Karpas-422 (cell line): ENCODE measurements around the gene DCK. TPM values are rescaled to one million over a fixed set of nuclear protein-coding genes. Genes with fewer than 3 reads are reported as not detected.

ENCODE experiments used
- DNase-seq: peaks from one replicate; pipeline ENCODE4 v3.0.0-alpha.2; 2015
- H2AFZ ChIP-seq: fragments of 200-600 bp; sonication (generic); 2 replicates; pipeline ENCODE4 v1.6.1; 2014; ENCODE audit warnings: antibody characterized with exemption, low read length, mixed read lengths
- H3K27ac ChIP-seq: fragments of 200-600 bp; sonication (generic); 2 replicates; pipeline ENCODE4 v1.5.1; 2014; ENCODE audit warnings: mild to moderate bottlenecking, low read length, moderate library complexity
- H3K27me3 ChIP-seq: fragments of 200-600 bp; sonication (generic); 2 replicates; pipeline ENCODE4 v1.6.1; 2014; ENCODE audit warnings: low read length, mixed read lengths
- H3K36me3 ChIP-seq: fragments of 200-600 bp; sonication (generic); 2 replicates; pipeline ENCODE4 v1.6.1; 2014; ENCODE audit warnings: low read length, mixed read lengths; ENCODE audit not compliant: insufficient read depth
- H3K4me1 ChIP-seq: fragments of 200-600 bp; sonication (generic); 2 replicates; pipeline ENCODE4 v1.6.1; 2014; ENCODE audit warnings: mild to moderate bottlenecking, low read length, mixed read lengths
- H3K4me2 ChIP-seq: fragments of 200-600 bp; sonication (generic); 2 replicates; pipeline ENCODE4 v1.6.1; 2014; ENCODE audit warnings: low read length, low read depth, mild to moderate bottlenecking; ENCODE audit not compliant: poor library complexity, severe bottlenecking
- H3K4me3 ChIP-seq: fragments of 200-600 bp; sonication (generic); 2 replicates; pipeline ENCODE4 v1.5.1; 2014; ENCODE audit warnings: mild to moderate bottlenecking, antibody characterized with exemption, low read length, mixed read lengths
- H3K79me2 ChIP-seq: fragments of 200-600 bp; sonication (generic); 2 replicates; pipeline ENCODE4 v1.6.1; 2014; ENCODE audit warnings: mild to moderate bottlenecking, low read length, mixed read lengths
- H3K9ac ChIP-seq: fragments of 200-600 bp; sonication (generic); 2 replicates; pipeline ENCODE4 v1.6.0; 2014; ENCODE audit warnings: low read length
- H3K9me2 ChIP-seq: fragments of 200-600 bp; sonication (generic), shearing (Covaris generic); replicated peaks from 2 replicates; pipeline ENCODE4 v1.6.0; 2014; ENCODE audit warnings: mild to moderate bottlenecking, low read length, moderate library complexity; ENCODE audit not compliant: insufficient read depth
- H3K9me3 ChIP-seq: fragments of 300-700, 200-600 bp; sonication (generic); 2 replicates; pipeline ENCODE4 v1.6.1; 2014; ENCODE audit warnings: low read length, mixed read lengths
- H4K20me1 ChIP-seq: fragments of 200-600 bp; sonication (generic); 2 replicates; pipeline ENCODE4 v1.6.1; 2014; ENCODE audit warnings: mild to moderate bottlenecking, antibody characterized with exemption, low read length, low read depth; ENCODE audit not compliant: insufficient read depth
- total RNA-seq: library from RNA; depleted of rRNA; stranded (reverse); fragments of >200 nt; shearing (Covaris generic); gene quantifications from 2 replicates; pipeline ENCODE4 v1.2.3, GENCODE V29; 2014; ENCODE audit warnings: low replicate concordance; rRNA removed

DCK gene
- 50.4 and 148 TPM in 2 replicates for total RNA-seq

GRCh38 chr4:70993181-70994068 is at the start of gene DCK:
Gene DCK, plus strand, starts transcription at chr4:70993649. Its CDS starts 187 bp downstream, at chr4:70993836.
- Histone ChIP-seq H3K79me2 (peaks cover 51% of the 10 kb centered on the region), H3K36me3 (peaks cover 23% of the 10 kb centered on the region), H3K9me2 (no peaks in the 10 kb centered on the region), H3K4me2 (peak within 1 kb of the TSS; percentile 85), H4K20me1 (peaks cover 9% of the 10 kb centered on the region), H3K27ac (peak within 1 kb of the TSS; percentile 96), H3K4me3 (peak within 1 kb of the TSS; percentile 82), H3K9me3 (no peaks in the 10 kb centered on the region), H3K4me1 (peaks cover 52% of the 10 kb centered on the region), H3K27me3 (no peaks in the 10 kb centered on the region), H3K9ac (peak within 1 kb of the TSS; percentile 94), H2AFZ (no peak within 1 kb of the TSS; the same call in 1 of the 2 replicates)
- DNase-seq, result peak; percentile 97

GRCh38 chr4:70945046-70945445 is 48.4 kb upstream of the DCK start:
- Histone ChIP-seq H3K79me2 (peaks cover 97% of the 10 kb centered on the region), H3K9ac (no peak overlapping the region; the same call in 1 of the 2 replicates), H3K36me3 (peaks cover 3% of the 10 kb centered on the region; the same call in 1 of the 2 replicates), H3K4me2 (peak overlapping the region; percentile 60), H3K9me2 (no peaks in the 10 kb centered on the region), H3K27me3 (no peaks in the 10 kb centered on the region), H3K9me3 (no peaks in the 10 kb centered on the region), H4K20me1 (no peaks in the 10 kb centered on the region), H2AFZ (no peak overlapping the region), H3K27ac (peak overlapping the region; percentile 79), H3K4me1 (peaks cover 85% of the 10 kb centered on the region), H3K4me3 (peak overlapping the region; percentile 21; the same call in 1 of the 2 replicates)
- DNase-seq, result peak; percentile 76

GRCh38 chr4:70945452-70946055 is 47.9 kb upstream of the DCK start:
- H3K4me2 ChIP-seq, result peak overlapping the region; percentile 60
- H3K9ac ChIP-seq, result no peak overlapping the region; the same call in 1 of the 2 replicates
- no peaks in the 10 kb centered on the region for H3K27me3 ChIP-seq
- H3K9me2 ChIP-seq, result no peaks in the 10 kb centered on the region
- peaks cover 80% of the 10 kb centered on the region for H3K4me1 ChIP-seq
- peak overlapping the region; percentile 21; the same call in 1 of the 2 replicates for H3K4me3 ChIP-seq
- H3K27ac ChIP-seq, result peak overlapping the region; percentile 79
- peaks cover 98% of the 10 kb centered on the region for H3K79me2 ChIP-seq
- H3K36me3 ChIP-seq, result peaks cover 3% of the 10 kb centered on the region; the same call in 1 of the 2 replicates
- H3K9me3 ChIP-seq, result no peaks in the 10 kb centered on the region
- no peaks in the 10 kb centered on the region for H4K20me1 ChIP-seq
- no peak overlapping the region for H2AFZ ChIP-seq
- no peak for DNase-seq

- Histone ChIP-seq H3K4me1 (peaks cover 67% of the 10 kb centered on the region), H3K9me2 (no peaks in the 10 kb centered on the region), H3K27ac (peak overlapping the region; percentile 79; the same call in 1 of the 2 replicates), H3K4me2 (no peak overlapping the region), H4K20me1 (no peaks in the 10 kb centered on the region), H3K36me3 (peaks cover 3% of the 10 kb centered on the region; the same call in 1 of the 2 replicates), H3K9ac (no peak overlapping the region), H3K4me3 (no peak overlapping the region), H3K79me2 (peaks cover 98% of the 10 kb centered on the region), H3K27me3 (no peaks in the 10 kb centered on the region), H2AFZ (no peak overlapping the region), H3K9me3 (no peaks in the 10 kb centered on the region)
- no peak for DNase-seq
These were observed 46.5 kb upstream of the DCK start for GRCh38 chr4:70946939-70947338.

- Histone ChIP-seq H3K9ac (no peak overlapping the region), H3K4me3 (no peak overlapping the region), H3K4me1 (peaks cover 50% of the 10 kb centered on the region), H3K9me2 (no peaks in the 10 kb centered on the region), H4K20me1 (no peaks in the 10 kb centered on the region), H3K27ac (peak overlapping the region; percentile 79), H3K4me2 (no peak overlapping the region), H3K27me3 (no peaks in the 10 kb centered on the region), H3K36me3 (peaks cover 3% of the 10 kb centered on the region; the same call in 1 of the 2 replicates), H3K79me2 (peaks cover 99% of the 10 kb centered on the region), H2AFZ (no peak overlapping the region), H3K9me3 (no peaks in the 10 kb centered on the region)
- peak; percentile 60 for DNase-seq
These were observed 44.7 kb upstream of the DCK start for GRCh38 chr4:70948665-70949260.

GRCh38 chr4:70954032-70954431 is 39.4 kb upstream of the DCK start:
- Histone ChIP-seq H3K79me2 (peaks cover 97% of the 10 kb centered on the region), H3K4me2 (no peak overlapping the region), H3K9me2 (no peaks in the 10 kb centered on the region), H3K9ac (no peak overlapping the region), H4K20me1 (no peaks in the 10 kb centered on the region; the same call in 1 of the 2 replicates), H3K9me3 (no peaks in the 10 kb centered on the region), H2AFZ (no peak overlapping the region), H3K4me3 (no peak overlapping the region), H3K27ac (no peak overlapping the region), H3K27me3 (no peaks in the 10 kb centered on the region), H3K4me1 (peaks cover 9% of the 10 kb centered on the region), H3K36me3 (peaks cover 7% of the 10 kb centered on the region; the same call in 1 of the 2 replicates)
- no peak for DNase-seq

GRCh38 chr4:70956549-70957210 is 36.8 kb upstream of the DCK start:
- no peaks in the 10 kb centered on the region for H3K9me3 ChIP-seq
- peaks cover 20% of the 10 kb centered on the region for H3K36me3 ChIP-seq
- peaks cover 90% of the 10 kb centered on the region for H3K79me2 ChIP-seq
- H4K20me1 ChIP-seq, result no peaks in the 10 kb centered on the region; the same call in 1 of the 2 replicates
- H2AFZ ChIP-seq, result no peak overlapping the region
- no peaks in the 10 kb centered on the region for H3K27me3 ChIP-seq
- peaks cover 9% of the 10 kb centered on the region for H3K4me1 ChIP-seq
- no peak overlapping the region for H3K4me3 ChIP-seq
- no peak for DNase-seq
- no peak overlapping the region for H3K27ac ChIP-seq
- no peak overlapping the region for H3K4me2 ChIP-seq
- no peaks in the 10 kb centered on the region for H3K9me2 ChIP-seq
- H3K9ac ChIP-seq, result no peak overlapping the region
